ENCODE results near the gene OR52H1. TPM values are rescaled to one million over a fixed set of nuclear protein-coding genes. Genes with fewer than 3 reads are reported as not detected.

Gene OR52H1
- total and polyA plus RNA-seq, 10 of the 15 experiments (the other 5 are each of a cell fraction or from before 2014, with no cell fraction given) = 0.06 to 0.40 (median 0.23) TPM; not detected in 4

- CTCF ChIA-PET = interaction anchor here (0.9 kb wide), 1 partner anchor 21 kb away, joined by 3 read pairs; no protein-coding TSS in a partner anchor
- no peaks in the 10 kb centered on the region for H3K27me3 ChIP-seq (replicated peaks in 1 of 2; ENCODE audit: control insufficient read depth in 2 of 2, insufficient read depth in 2 of 2, low read length in 1 of 2)
- no peaks in the 10 kb centered on the region for H3K36me3 ChIP-seq (ENCODE audit: control insufficient read depth in 2 of 2, insufficient read depth in 2 of 2, low read length in 1 of 2)
- no peaks in the 10 kb centered on the region for H3K9me3 ChIP-seq (replicated peaks; ENCODE audit: control insufficient read depth, insufficient read depth, low read length)
- intact Hi-C loops (cut with micrococcal nuclease; ENCODE audit: unreplicated experiment) (no loop called here), in situ Hi-C loops (cut with MboI) (no loop called here)
- DNase-seq (ENCODE audit: low read depth, low spot score) (peak; percentile 19), ATAC-seq (peak; percentile 82), FAIRE-seq (no peak)
- no peaks in the 10 kb centered on the region for H3K79me2 ChIP-seq (ENCODE audit: control insufficient read depth, insufficient read depth, low read length)
- BruUV-seq (replicated peaks) = no TSS peak
- no peak overlapping the region for H3K27ac ChIP-seq (ENCODE audit: control insufficient read depth, insufficient read depth)
- H3K9ac ChIP-seq (ENCODE audit: control insufficient read depth, insufficient read depth, low read length) = no peak overlapping the region
- RAD21 ChIA-PET (ENCODE audit: unreplicated experiment) = no interaction called here
- H2AFZ ChIP-seq (ENCODE audit: control insufficient read depth, low read depth, low read length) = no peak overlapping the region
- POLR2A ChIA-PET = no interaction called here
- H3K4me1 ChIP-seq (ENCODE audit: control insufficient read depth, insufficient read depth, low read length) = no peaks in the 10 kb centered on the region
- no peak overlapping the region for H3K4me3 ChIP-seq
- WGBS (ENCODE audit: insufficient coverage, insufficient replicate concordance, low lambda C conversion rate, missing lambda C conversion rate) = 91% methylated on average over 1 of the region's 1 CpG
- SMC1A ChIA-PET (ENCODE audit: uncharacterized antibody, unreplicated experiment) = no interaction called here
- H3K4me2 ChIP-seq (ENCODE audit: control insufficient read depth, insufficient read depth) = no peak overlapping the region
- no peaks in the 10 kb centered on the region for H4K20me1 ChIP-seq (ENCODE audit: control insufficient read depth, insufficient read depth)
- TF ChIP-seq SIN3A (IDR thresholded peaks at IDR 0.05; ENCODE audit: low read depth, low read length) (no peak), TCF3 (IDR thresholded peaks at IDR 0.05; ENCODE audit: borderline replicate concordance, insufficient read depth, low read depth, low read length) (no peak), DPF2 (IDR thresholded peaks at IDR 0.05) (peak; percentile 38; the same call in 1 of the 2 replicates), MTA2 (IDR thresholded peaks at IDR 0.05; ENCODE audit: low read depth) (peak; percentile 54), IKZF2 (IDR thresholded peaks at IDR 0.05) (peak; percentile 31 to 40; a peak in 1 of 4 replicates), BHLHE40 (IDR thresholded peaks at IDR 0.05; ENCODE audit: borderline replicate concordance in 1 of 2, low read depth in 2 of 2, low read length in 1 of 2) (peak in 1 of 2 experiments; percentile 24; a peak in 1 of 4 replicates), MEF2B (IDR thresholded peaks at IDR 0.05; ENCODE audit: partially characterized antibody, poor library complexity, severe bottlenecking) (no peak), SKIL (IDR thresholded peaks at IDR 0.05; ENCODE audit: low read depth, poor library complexity, severe bottlenecking) (no peak), IKZF1 (conservative IDR thresholded peaks at IDR 0.05) (0 out of 2 replicates have a peak, but pooled peaks have one; percentile 33), YY1 (IDR thresholded peaks at IDR 0.05; ENCODE audit: low read depth, low read length) (no peak), CREB1 (IDR thresholded peaks at IDR 0.05; ENCODE audit: low read depth) (no peak), CHD2 (IDR thresholded peaks at IDR 0.05; ENCODE audit: borderline replicate concordance, low read depth, low read length) (no peak), EP300 (IDR thresholded peaks at IDR 0.05; ENCODE audit: borderline replicate concordance in 1 of 2, control insufficient read depth in 1 of 2, low read depth in 2 of 2, low read length in 2 of 2) (0 out of 4 replicates have a peak, but pooled peaks of 1 of the 2 experiments have one; percentile 28)
Measured at GRCh38 chr11:5547982-5548381, 358 bp downstream of the OR52H1 start.
